BLaER1 (cell line): ENCODE results near the gene CXCR3.
"Not testable (repeated sequence)": the region's sequence is repeated elsewhere in the genome, so short reads cannot be mapped to it uniquely, and the experiment has no call there.

Experiments
- H3K27ac ChIP-seq: shearing (Covaris generic); formaldehyde crosslinking; 2 replicates; pipeline ENCODE4 v1.8.1; 2022
- H3K27me3 ChIP-seq: shearing (Covaris generic); formaldehyde crosslinking; 2 replicates; pipeline ENCODE4 v1.8.1; 2022
- H3K36me3 ChIP-seq: shearing (Covaris generic); formaldehyde crosslinking; 2 replicates; pipeline ENCODE4 v1.8.1; 2022
- H3K4me1 ChIP-seq: shearing (Covaris generic); formaldehyde crosslinking; 2 replicates; pipeline ENCODE4 v1.8.1; 2022
- H3K4me2 ChIP-seq: shearing (Covaris generic); formaldehyde crosslinking; 2 replicates; pipeline ENCODE4 v1.8.1; 2022
- H3K4me3 ChIP-seq: shearing (Covaris generic); formaldehyde crosslinking; 2 replicates; pipeline ENCODE4 v1.8.1; 2022
- H3K9ac ChIP-seq: shearing (Covaris generic); formaldehyde crosslinking; 2 replicates; pipeline ENCODE4 v1.8.1; 2022
- H3K9me3 ChIP-seq: shearing (Covaris generic); formaldehyde crosslinking; 2 replicates; pipeline ENCODE4 v1.8.1; 2022
- H4K20me1 ChIP-seq: shearing (Covaris generic); formaldehyde crosslinking; 2 replicates; pipeline ENCODE4 v1.8.1; 2022
- Cebpa-rat ChIP-seq: shearing (Covaris generic); IDR thresholded peaks from 2 replicates; pipeline ENCODE4 v1.8.1; 2022

CXCR3 gene

GRCh38 chrX:71618303-71618721 lies at the start of gene CXCR3:
CXCR3 (minus strand) TSS chrX:71618511; CDS start chrX:71618449, 62 bp downstream.
- no peak for TF ChIP-seq Cebpa-rat
- peaks cover 12% of the 10 kb centered on the region for H3K9me3 ChIP-seq
- peaks cover 37% of the 10 kb centered on the region for H3K4me1 ChIP-seq
- peak within 1 kb of the TSS; percentile 61 for H3K4me2 ChIP-seq
- no peaks in the 10 kb centered on the region for H4K20me1 ChIP-seq
- H3K9ac ChIP-seq = no peak within 1 kb of the TSS
- H3K36me3 ChIP-seq = peaks cover 15% of the 10 kb centered on the region
- no peak within 1 kb of the TSS for H3K27ac ChIP-seq
- peaks cover 43% of the 10 kb centered on the region for H3K27me3 ChIP-seq
- no peak within 1 kb of the TSS for H3K4me3 ChIP-seq

GRCh38 chrX:71667328-71668247 lies 49.3 kb upstream of the CXCR3 start, which contains the start of gene LOC101059915:
LOC101059915 (plus strand) TSS chrX:71667546.
- H3K27ac ChIP-seq = no peak within 1 kb of the TSS
- H3K9ac ChIP-seq = no peak within 1 kb of the TSS
- H3K9me3 ChIP-seq = peaks cover 19% of the 10 kb centered on the region; the same call in 1 of the 2 replicates
- H3K36me3 ChIP-seq = no peaks in the 10 kb centered on the region
- peaks cover 83% of the 10 kb centered on the region for H3K27me3 ChIP-seq
- no peak for TF ChIP-seq Cebpa-rat
- peaks cover 42% of the 10 kb centered on the region for H4K20me1 ChIP-seq
- no peak within 1 kb of the TSS for H3K4me3 ChIP-seq
- peaks cover 25% of the 10 kb centered on the region for H3K4me1 ChIP-seq
- peak within 1 kb of the TSS; percentile 60 for H3K4me2 ChIP-seq

GRCh38 chrX:71666240-71667223 lies 48.2 kb upstream of the CXCR3 start:
- Histone ChIP-seq H3K4me2 (peak overlapping the region; percentile 28), H3K27me3 (peaks cover 83% of the 10 kb centered on the region), H3K36me3 (no peaks in the 10 kb centered on the region), H3K27ac (no peak overlapping the region), H3K4me3 (no peak overlapping the region), H3K4me1 (peaks cover 33% of the 10 kb centered on the region), H4K20me1 (peaks cover 51% of the 10 kb centered on the region), H3K9ac (no peak overlapping the region), H3K9me3 (peaks cover 19% of the 10 kb centered on the region; the same call in 1 of the 2 replicates)
- no peak for TF ChIP-seq Cebpa-rat

- no peak for TF ChIP-seq Cebpa-rat
- Histone ChIP-seq H3K4me1 (peaks cover 33% of the 10 kb centered on the region), H4K20me1 (peaks cover 52% of the 10 kb centered on the region), H3K9me3 (peaks cover 19% of the 10 kb centered on the region; the same call in 1 of the 2 replicates), H3K27me3 (peaks cover 83% of the 10 kb centered on the region), H3K36me3 (no peaks in the 10 kb centered on the region), H3K27ac (no peak overlapping the region), H3K4me2 (peak overlapping the region; percentile 28), H3K9ac (no peak overlapping the region), H3K4me3 (no peak overlapping the region)
Measured at GRCh38 chrX:71665747-71666146, 47.4 kb upstream of the CXCR3 start.

GRCh38 chrX:71664889-71665491 lies 46.7 kb upstream of the CXCR3 start:
- H3K4me2 ChIP-seq = no peak overlapping the region

GRCh38 chrX:71664202-71664601 lies 45.9 kb upstream of the CXCR3 start:
- Histone ChIP-seq H3K9me3 (peaks cover 19% of the 10 kb centered on the region; the same call in 1 of the 2 replicates), H4K20me1 (peaks cover 45% of the 10 kb centered on the region), H3K27me3 (peaks cover 83% of the 10 kb centered on the region), H3K4me1 (peaks cover 32% of the 10 kb centered on the region)
- not testable (repeated sequence) for H3K27ac ChIP-seq, H3K9ac ChIP-seq, H3K4me3 ChIP-seq, H3K36me3 ChIP-seq, H3K4me2 ChIP-seq

More at GRCh38 chrX:71664889-71665491, 46.7 kb upstream of the CXCR3 start:
- peaks cover 33% of the 10 kb centered on the region for H3K4me1 ChIP-seq
- TF ChIP-seq Cebpa-rat = no peak
- peaks cover 83% of the 10 kb centered on the region for H3K27me3 ChIP-seq
- H4K20me1 ChIP-seq = peaks cover 51% of the 10 kb centered on the region
- no peak overlapping the region for H3K4me3 ChIP-seq
- no peaks in the 10 kb centered on the region for H3K36me3 ChIP-seq
- no peak overlapping the region for H3K9ac ChIP-seq
- H3K27ac ChIP-seq = no peak overlapping the region
- peaks cover 19% of the 10 kb centered on the region; the same call in 1 of the 2 replicates for H3K9me3 ChIP-seq

- not testable (repeated sequence) for H3K4me3 ChIP-seq, H3K36me3 ChIP-seq, H3K9ac ChIP-seq, H3K4me2 ChIP-seq, H3K27ac ChIP-seq
- H4K20me1 ChIP-seq = peaks cover 53% of the 10 kb centered on the region
- peaks cover 83% of the 10 kb centered on the region for H3K27me3 ChIP-seq
- peaks cover 22% of the 10 kb centered on the region for H3K4me1 ChIP-seq
- peaks cover 17% of the 10 kb centered on the region; the same call in 1 of the 2 replicates for H3K9me3 ChIP-seq
Measured at GRCh38 chrX:71663238-71663637, 44.9 kb upstream of the CXCR3 start.

- H3K36me3 ChIP-seq, H3K4me3 ChIP-seq, H3K27ac ChIP-seq, H3K9ac ChIP-seq: not testable (repeated sequence)
- Histone ChIP-seq H4K20me1 (peaks cover 53% of the 10 kb centered on the region), H3K9me3 (peaks cover 11% of the 10 kb centered on the region; the same call in 1 of the 2 replicates), H3K27me3 (peaks cover 83% of the 10 kb centered on the region), H3K4me2 (peak overlapping the region; percentile 40), H3K4me1 (peaks cover 21% of the 10 kb centered on the region)
Measured at GRCh38 chrX:71662654-71663053, 44.3 kb upstream of the CXCR3 start.

- Histone ChIP-seq H4K20me1 (peaks cover 53% of the 10 kb centered on the region), H3K9ac (no peak overlapping the region), H3K9me3 (peaks cover 4% of the 10 kb centered on the region; the same call in 1 of the 2 replicates), H3K27me3 (peaks cover 89% of the 10 kb centered on the region), H3K27ac (no peak overlapping the region), H3K4me1 (peaks cover 21% of the 10 kb centered on the region), H3K4me3 (no peak overlapping the region), H3K4me2 (peak overlapping the region; percentile 40; the same call in 1 of the 2 replicates), H3K36me3 (no peaks in the 10 kb centered on the region)
- TF ChIP-seq Cebpa-rat = no peak
Measured at GRCh38 chrX:71661919-71662318, 43.6 kb upstream of the CXCR3 start.
